ENCODE results near the gene SLC23A2.
A peak's percentile ranks its signal among the peaks of the same experiment; 100 is the strongest.

SLC23A2 gene

DNA sequence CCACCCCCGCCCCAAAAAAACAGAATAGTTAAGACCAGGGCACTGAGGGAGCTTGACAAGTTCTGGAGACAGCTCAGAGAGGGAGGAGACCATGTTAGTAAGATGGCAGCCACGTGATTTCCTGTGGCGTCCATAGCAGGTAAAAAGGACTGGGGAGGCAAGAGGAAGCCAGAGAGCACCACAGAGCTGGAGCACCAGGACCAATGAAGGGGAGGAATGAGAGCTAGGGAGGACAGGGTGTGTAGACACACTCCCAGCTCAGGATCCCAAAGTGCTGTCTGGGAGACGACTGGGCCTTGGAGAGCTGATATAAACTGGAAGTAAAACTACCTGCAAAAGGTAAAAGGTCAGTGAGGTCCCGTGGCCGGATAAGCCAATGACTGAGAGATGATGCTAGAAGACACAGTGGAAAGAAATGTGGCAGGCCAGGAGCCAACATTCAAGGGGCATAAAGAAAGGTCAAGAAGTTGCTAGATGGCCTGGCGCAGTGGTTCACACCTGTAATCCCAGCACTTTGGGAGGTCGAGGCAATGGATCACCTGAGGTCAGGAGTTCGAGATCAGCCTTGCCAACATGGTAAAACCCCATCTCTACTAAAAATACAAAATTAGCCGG, 39.0 kb downstream of the SLC23A2 start:
- TF ChIP-seq, protein P1, sequence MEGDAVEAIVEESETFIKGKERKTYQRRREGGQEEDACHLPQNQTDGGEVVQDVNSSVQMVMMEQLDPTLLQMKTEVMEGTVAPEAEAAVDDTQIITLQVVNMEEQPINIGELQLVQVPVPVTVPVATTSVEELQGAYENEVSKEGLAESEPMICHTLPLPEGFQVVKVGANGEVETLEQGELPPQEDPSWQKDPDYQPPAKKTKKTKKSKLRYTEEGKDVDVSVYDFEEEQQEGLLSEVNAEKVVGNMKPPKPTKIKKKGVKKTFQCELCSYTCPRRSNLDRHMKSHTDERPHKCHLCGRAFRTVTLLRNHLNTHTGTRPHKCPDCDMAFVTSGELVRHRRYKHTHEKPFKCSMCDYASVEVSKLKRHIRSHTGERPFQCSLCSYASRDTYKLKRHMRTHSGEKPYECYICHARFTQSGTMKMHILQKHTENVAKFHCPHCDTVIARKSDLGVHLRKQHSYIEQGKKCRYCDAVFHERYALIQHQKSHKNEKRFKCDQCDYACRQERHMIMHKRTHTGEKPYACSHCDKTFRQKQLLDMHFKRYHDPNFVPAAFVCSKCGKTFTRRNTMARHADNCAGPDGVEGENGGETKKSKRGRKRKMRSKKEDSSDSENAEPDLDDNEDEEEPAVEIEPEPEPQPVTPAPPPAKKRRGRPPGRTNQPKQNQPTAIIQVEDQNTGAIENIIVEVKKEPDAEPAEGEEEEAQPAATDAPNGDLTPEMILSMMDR (IDR thresholded peaks at IDR 0.05; ENCODE audit: insufficient read depth, low read depth, low read length, missing control alignments) = no peak
- peak; percentile 54 for DNase-seq (ENCODE audit: low read depth)
- no peak overlapping the region for H3K4me3 ChIP-seq (ENCODE audit: low read depth, low read length)

DNA sequence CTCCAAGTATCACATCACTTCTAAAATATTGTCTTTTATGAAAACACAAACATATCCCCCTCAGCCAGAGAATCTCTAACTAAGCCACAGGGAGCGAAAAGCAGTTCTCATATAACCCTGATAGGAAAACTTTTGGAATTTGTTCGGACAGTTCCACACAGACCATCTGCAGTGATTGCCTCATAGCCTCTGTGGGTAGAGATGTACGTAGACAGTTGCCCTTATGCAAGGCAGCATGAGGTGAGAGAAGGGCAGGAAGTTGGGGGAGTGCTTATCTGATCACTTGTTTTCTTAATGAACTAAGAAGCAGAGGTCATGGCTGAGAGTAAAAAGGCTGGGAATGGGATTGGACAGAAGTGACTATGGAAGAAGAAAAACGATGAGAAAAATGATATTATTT, 39.6 kb downstream of the SLC23A2 start:
- no peak for DNase-seq (ENCODE audit: low read depth)
- TF ChIP-seq, protein P1 (IDR thresholded peaks at IDR 0.05; ENCODE audit: insufficient read depth, low read depth, low read length, missing control alignments) = no peak
- H3K4me3 ChIP-seq (ENCODE audit: low read depth, low read length) = no peak overlapping the region

DNA sequence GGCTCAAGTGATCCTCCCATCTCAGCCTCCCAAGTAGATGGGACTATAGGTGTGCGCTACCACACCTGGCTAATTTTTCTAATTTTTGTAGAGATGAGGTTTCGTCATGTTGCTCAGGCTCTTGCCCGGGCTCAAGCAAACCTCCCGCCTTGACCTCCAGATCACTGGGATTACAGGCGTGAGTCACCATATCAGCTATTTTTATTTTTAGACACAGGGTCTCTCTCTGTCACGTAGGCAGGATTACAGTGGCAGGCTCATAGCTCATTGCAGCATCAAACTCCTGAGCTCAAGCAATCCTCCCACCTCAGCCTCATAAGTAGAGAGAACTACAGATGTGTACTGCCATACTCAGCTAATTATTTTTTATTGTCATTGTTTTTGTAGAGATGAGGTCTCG, 41.7 kb downstream of the SLC23A2 start:
- no peak for DNase-seq (ENCODE audit: low read depth)
- TF ChIP-seq, protein P1 (IDR thresholded peaks at IDR 0.05; ENCODE audit: insufficient read depth, low read depth, low read length, missing control alignments) = no peak
- H3K4me3 ChIP-seq (ENCODE audit: low read depth, low read length) = no peak overlapping the region

DNA sequence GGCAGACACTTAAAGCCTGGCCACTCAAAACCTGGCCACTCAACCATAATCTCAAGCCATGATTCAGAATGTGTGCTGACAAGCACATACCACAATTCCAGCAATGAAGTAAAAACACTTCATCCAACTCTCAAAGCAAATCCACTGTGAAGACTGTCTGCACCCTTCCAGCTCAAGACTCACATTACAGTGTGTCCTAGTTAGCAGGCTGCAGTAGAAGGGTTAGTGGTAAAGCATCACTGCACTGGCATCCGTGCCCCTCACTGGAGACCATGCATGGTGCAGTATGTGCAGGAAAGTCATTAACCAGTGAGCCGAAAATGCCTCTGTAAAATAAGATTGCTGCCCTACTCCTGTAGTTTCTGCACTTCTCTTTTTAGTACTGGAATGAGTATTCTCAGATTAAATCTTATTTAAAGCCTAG, 43.4 kb downstream of the SLC23A2 start:
- DNase-seq (ENCODE audit: low read depth) = peak; percentile 52
- H3K4me3 ChIP-seq (ENCODE audit: low read depth, low read length) = no peak overlapping the region
- TF ChIP-seq, protein P1 (IDR thresholded peaks at IDR 0.05; ENCODE audit: insufficient read depth, low read depth, low read length, missing control alignments) = no peak

DNA sequence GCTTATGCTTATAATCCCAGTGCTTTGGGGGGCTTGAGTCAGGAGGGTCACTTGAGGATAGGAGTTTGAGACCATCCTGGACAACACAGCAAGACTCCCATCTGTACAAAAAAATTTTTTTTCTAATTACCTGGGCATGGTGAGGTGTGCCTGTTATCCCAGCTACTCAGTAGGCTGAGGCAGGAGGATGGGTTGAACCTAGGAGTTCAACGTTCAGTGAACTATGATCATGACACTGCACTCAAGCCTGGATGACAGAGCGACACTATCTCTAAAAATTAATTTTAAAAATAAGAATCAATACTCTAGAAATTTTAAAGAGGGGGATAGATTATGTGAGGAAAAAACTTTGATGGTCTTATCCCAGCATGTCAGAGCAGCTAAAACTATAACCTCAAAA, 44.1 kb downstream of the SLC23A2 start:
- TF ChIP-seq, protein P1 (IDR thresholded peaks at IDR 0.05; ENCODE audit: insufficient read depth, low read depth, low read length, missing control alignments) = no peak
- DNase-seq (ENCODE audit: low read depth) = no peak
- no peak overlapping the region for H3K4me3 ChIP-seq (ENCODE audit: low read depth, low read length)

DNA sequence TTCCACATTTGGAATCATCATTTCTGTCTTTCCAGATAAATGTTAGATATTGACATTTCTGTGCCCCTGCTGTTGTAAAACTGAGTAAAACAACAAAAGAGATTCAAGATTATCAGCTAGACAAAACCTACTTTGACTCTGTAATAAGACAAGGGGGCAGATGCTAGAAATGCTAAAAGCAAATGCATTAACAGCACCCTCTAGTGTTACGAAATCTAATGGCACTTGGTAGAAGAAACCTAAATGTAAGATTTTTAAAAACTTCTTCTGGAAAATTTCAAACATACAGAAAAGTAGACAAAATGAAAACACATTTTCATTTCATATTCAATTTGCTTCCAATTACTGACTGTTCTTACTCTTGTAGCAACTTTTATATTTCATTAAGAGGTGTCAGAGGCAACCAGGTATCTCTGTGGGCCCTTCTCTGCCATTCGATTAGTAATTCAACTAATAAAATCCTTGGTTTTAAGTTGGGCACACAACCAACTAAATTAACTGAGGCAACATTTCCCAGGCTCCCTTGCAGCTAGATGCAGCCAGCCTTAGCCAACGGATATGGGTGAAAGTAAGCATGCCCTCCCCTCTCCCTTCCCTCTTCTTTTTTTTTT, 45.0 kb downstream of the SLC23A2 start:
- peak; percentile 75 for DNase-seq (ENCODE audit: low read depth)
- no peak overlapping the region for H3K4me3 ChIP-seq (ENCODE audit: low read depth, low read length)
- TF ChIP-seq, protein P1 (IDR thresholded peaks at IDR 0.05; ENCODE audit: insufficient read depth, low read depth, low read length, missing control alignments) = peak; percentile 66

DNA sequence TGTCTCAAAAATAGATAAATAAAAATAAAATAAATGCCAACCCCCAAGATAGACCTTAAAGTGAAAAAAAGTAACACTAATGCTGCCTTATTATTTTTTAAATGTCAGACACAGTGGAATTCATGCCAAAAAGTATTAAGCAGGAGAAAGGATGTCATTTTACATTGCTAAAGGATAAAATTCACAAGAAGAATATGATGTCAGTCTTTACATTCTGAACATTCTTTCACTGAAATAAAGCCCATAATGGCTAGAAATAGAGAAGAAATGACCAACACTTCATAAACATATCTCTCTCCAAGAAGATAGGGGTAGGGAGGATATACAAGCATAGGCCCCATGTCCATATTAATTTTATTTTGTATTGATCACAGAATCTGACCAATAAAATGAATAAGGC, 47.4 kb downstream of the SLC23A2 start:
- no peak for DNase-seq (ENCODE audit: low read depth)
- no peak overlapping the region for H3K4me3 ChIP-seq (ENCODE audit: low read depth, low read length)
- TF ChIP-seq, protein P1 (IDR thresholded peaks at IDR 0.05; ENCODE audit: insufficient read depth, low read depth, low read length, missing control alignments) = no peak

Measured in GM12865 (cell line).